Hepatocyte (in vitro differentiated cells): Measurements from ENCODE around the gene PIK3C2G.

Experiments used
- EZH2 ChIP-seq: fragments of 200-600 bp; sonication (generic); IDR thresholded peaks from 2 replicates; pipeline ENCODE4 v1.6.1; 2016; ENCODE audit warnings: antibody characterized with exemption, mild to moderate bottlenecking, borderline replicate concordance
- TF ChIP-seq, protein P1 (sequence below): fragments of 200-600 bp; sonication (generic); IDR thresholded peaks from 2 replicates; pipeline ENCODE4 v1.5.1; 2016; ENCODE audit warnings: antibody characterized with exemption, mild to moderate bottlenecking; ENCODE audit not compliant: poor library complexity

DNA sequence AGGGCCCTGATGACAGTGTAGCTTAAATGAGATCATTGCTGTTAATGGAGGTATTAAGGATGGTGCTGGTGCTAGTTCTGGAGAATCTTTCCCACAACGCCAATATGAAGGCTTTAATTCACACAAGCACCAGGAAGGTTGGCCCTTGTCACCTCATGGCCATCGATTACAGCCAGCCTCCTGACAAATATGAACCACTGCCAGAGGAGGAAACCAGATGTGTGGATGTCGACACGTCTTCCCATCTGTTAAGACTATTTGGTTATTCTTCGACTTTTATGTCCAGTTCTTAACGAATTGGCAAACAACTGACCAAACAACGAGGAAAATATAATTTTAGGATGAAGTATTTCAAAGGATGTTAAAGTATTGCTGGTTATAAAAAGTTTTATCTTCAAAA lies 79.5 kb downstream of the PIK3C2G start:
- TF ChIP-seq, protein P1, sequence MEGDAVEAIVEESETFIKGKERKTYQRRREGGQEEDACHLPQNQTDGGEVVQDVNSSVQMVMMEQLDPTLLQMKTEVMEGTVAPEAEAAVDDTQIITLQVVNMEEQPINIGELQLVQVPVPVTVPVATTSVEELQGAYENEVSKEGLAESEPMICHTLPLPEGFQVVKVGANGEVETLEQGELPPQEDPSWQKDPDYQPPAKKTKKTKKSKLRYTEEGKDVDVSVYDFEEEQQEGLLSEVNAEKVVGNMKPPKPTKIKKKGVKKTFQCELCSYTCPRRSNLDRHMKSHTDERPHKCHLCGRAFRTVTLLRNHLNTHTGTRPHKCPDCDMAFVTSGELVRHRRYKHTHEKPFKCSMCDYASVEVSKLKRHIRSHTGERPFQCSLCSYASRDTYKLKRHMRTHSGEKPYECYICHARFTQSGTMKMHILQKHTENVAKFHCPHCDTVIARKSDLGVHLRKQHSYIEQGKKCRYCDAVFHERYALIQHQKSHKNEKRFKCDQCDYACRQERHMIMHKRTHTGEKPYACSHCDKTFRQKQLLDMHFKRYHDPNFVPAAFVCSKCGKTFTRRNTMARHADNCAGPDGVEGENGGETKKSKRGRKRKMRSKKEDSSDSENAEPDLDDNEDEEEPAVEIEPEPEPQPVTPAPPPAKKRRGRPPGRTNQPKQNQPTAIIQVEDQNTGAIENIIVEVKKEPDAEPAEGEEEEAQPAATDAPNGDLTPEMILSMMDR = no peak
- TF ChIP-seq EZH2 = no peak
